Mesothelial cell of epicardium (in vitro differentiated cells): Measurements from ENCODE around the gene CALR3. TPM values are rescaled to one million over a fixed set of nuclear protein-coding genes. Genes with fewer than 3 reads are reported as not detected.
"Not testable (repeated sequence)": the region's sequence is repeated elsewhere in the genome, so short reads cannot be mapped to it uniquely, and the experiment has no call there.

Source experiments
- DNase-seq, 2 experiments: peaks; one replicate each; pipeline ENCODE4 v3.0.0; 2021; ENCODE audit warnings: low spot score in 2 of 2; ENCODE audit not compliant: unreplicated experiment in 2 of 2
- H3K27ac Mint-ChIP-seq: 2 replicates; pipeline ENCODE4 v1.8.0; 2021; ENCODE audit warnings: mixed read lengths
- H3K27me3 Mint-ChIP-seq: 2 replicates; pipeline ENCODE4 v1.8.0; 2021; ENCODE audit warnings: low read depth, mixed read lengths
- H3K36me3 Mint-ChIP-seq: 2 replicates; pipeline ENCODE4 v1.8.0; 2021; ENCODE audit warnings: mixed read lengths
- H3K4me1 Mint-ChIP-seq: 2 replicates; pipeline ENCODE4 v1.8.0; 2021; ENCODE audit warnings: mixed read lengths
- H3K4me3 Mint-ChIP-seq: 2 replicates; pipeline ENCODE4 v1.8.0; 2021; ENCODE audit warnings: mild to moderate bottlenecking, moderate library complexity, mixed read lengths
- H3K9me3 Mint-ChIP-seq: 2 replicates; pipeline ENCODE4 v1.8.0; 2021; ENCODE audit warnings: mixed read lengths
- total RNA-seq: library from RNA; stranded (reverse); gene quantifications from 3 replicates; pipeline ENCODE4 v1.2.1, GENCODE V29; 2021
- TF ChIP-seq, protein P1 (sequence below): fragments of 200-600 bp; sonication (generic); IDR thresholded peaks from one replicate; pipeline ENCODE4 v1.5.0; 2021; ENCODE audit warnings: antibody characterized with exemption; ENCODE audit not compliant: unreplicated experiment

CALR3 gene
- total RNA-seq, 1 donor from 2014 or later, result not detected

DNA sequence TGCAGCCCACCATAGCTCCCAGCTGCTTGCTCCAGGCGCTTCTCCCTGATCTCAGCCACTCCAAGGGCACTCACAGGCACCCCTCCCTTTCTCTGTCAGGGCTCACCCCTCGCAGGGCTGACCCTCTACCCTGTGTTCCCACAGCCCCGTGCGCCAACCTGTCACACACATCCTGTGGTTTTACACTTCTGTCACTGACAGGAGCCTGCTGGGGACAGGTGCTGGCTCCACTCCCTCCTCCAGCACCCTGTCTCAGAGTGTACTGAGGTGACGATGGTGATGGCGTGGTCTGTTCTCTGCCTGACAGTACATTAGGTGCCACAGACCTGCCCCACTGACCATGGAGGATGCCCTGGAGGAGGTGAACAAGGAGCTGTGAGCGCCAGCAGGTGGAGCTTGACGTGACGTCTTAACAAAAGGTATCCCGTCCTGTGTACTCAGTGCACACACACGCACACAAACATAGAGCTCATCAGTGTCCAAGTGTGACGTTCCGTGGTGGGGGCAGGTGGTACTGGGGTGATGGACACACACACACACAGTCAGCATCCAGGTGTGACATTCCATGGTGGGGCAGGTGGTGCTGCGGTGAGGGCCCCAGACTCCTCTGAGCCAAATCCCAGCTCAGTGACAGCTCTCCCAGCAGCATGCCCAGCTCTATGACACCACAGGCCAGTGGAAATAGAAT, 21.1 kb upstream of the CALR3 start:
- Mint-ChIP-seq H3K27me3 (no peaks in the 10 kb centered on the region), H3K36me3 (peaks cover 34% of the 10 kb centered on the region)

DNA sequence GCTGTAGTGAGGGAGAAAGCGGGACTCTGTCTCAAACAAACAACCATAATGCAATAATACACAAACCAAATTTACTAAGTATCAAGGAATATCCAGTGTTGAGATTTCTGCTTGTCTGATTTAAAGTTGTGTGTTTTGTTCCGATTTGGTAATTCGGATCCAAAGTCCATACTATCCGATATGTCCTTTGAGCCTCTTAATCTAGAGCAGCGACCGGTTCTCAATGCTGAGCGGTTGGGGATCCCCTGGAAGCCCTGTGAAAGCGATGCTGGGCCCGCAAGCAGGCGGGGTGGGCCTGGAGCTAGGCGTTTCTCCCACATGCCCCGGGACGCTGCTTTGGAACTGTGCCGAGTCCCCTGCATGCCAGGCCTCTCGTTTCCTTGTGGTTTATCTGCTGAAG, 20.4 kb upstream of the CALR3 start:
- no peaks in the 10 kb centered on the region for H3K27me3 Mint-ChIP-seq
- no peaks in the 10 kb centered on the region for H3K9me3 Mint-ChIP-seq
- H3K4me1 Mint-ChIP-seq, result no peaks in the 10 kb centered on the region
- H3K27ac Mint-ChIP-seq, result no peak overlapping the region
- TF ChIP-seq, protein P1, sequence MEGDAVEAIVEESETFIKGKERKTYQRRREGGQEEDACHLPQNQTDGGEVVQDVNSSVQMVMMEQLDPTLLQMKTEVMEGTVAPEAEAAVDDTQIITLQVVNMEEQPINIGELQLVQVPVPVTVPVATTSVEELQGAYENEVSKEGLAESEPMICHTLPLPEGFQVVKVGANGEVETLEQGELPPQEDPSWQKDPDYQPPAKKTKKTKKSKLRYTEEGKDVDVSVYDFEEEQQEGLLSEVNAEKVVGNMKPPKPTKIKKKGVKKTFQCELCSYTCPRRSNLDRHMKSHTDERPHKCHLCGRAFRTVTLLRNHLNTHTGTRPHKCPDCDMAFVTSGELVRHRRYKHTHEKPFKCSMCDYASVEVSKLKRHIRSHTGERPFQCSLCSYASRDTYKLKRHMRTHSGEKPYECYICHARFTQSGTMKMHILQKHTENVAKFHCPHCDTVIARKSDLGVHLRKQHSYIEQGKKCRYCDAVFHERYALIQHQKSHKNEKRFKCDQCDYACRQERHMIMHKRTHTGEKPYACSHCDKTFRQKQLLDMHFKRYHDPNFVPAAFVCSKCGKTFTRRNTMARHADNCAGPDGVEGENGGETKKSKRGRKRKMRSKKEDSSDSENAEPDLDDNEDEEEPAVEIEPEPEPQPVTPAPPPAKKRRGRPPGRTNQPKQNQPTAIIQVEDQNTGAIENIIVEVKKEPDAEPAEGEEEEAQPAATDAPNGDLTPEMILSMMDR, result no peak
- peaks cover 36% of the 10 kb centered on the region for H3K36me3 Mint-ChIP-seq
- no peak for DNase-seq
- no peak overlapping the region for H3K4me3 Mint-ChIP-seq

More for the DNA sequence above, 21.1 kb upstream of the CALR3 start:
- no peak overlapping the region for H3K27ac Mint-ChIP-seq
- TF ChIP-seq, protein P1, result no peak
- H3K4me3 Mint-ChIP-seq, result no peak overlapping the region
- no peaks in the 10 kb centered on the region for H3K9me3 Mint-ChIP-seq
- DNase-seq, result no peak
- no peaks in the 10 kb centered on the region for H3K4me1 Mint-ChIP-seq

DNA sequence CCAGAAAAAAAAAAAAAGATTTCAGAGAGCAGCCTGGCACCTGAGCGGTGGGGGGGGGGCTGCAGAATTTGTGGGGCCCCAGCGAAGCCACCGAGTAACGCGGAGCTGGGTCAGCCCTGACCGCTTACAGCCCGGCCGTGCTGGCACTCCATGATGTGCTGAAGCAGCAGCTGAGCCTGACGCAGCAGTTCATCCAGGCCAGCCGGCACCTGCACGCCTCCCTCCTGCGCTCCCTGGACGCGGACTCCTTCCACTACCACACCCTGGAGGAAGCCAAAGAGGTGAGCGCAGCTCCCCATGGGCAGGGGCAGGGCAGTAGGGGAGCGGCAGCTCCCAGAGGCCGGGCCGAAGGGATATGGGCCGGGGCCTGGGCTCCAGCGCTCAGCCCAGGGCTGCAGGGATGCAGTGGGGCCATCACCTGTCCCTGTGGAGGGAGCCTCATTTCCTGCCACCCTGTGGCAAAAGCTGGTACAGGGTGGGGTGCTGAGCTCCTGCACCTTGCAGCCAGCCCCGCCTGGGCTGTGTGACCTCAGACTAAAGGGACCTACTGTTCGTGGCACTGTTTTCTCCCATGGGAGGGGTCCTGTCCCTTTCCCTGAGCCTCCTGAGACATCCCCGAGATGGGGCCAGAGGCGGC, 18.5 kb upstream of the CALR3 start:
- TF ChIP-seq, protein P1, result no peak
- Mint-ChIP-seq H3K36me3 (peaks cover 25% of the 10 kb centered on the region), H3K4me1 (no peaks in the 10 kb centered on the region), H3K9me3 (no peaks in the 10 kb centered on the region), H3K4me3 (no peak overlapping the region), H3K27me3 (no peaks in the 10 kb centered on the region), H3K27ac (no peak overlapping the region)
- DNase-seq, result no peak

DNA sequence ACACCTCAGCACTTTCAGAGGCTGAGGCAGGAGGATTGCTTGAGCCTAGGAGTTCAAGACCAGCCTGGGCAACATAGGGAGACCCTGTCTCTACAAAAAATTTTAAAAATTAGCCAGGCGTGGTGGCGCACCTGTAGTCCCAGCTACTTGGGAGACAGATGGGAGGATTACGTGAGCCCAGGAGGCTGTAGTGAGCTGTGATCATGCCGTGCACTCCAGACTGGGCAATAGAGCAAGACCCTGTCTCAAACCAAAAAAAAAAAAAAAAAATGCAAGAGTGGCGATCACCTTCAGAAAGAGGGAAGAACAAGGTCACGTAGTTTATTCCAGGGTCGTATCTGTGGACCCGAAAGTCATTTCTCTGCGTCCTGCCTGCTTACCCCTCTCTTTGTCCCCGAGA, 16.6 kb upstream of the CALR3 start:
- H3K4me3 Mint-ChIP-seq, H3K27ac Mint-ChIP-seq, H3K4me1 Mint-ChIP-seq, H3K27me3 Mint-ChIP-seq, DNase-seq, H3K9me3 Mint-ChIP-seq: not testable (repeated sequence)
- H3K36me3 Mint-ChIP-seq, result peaks cover 13% of the 10 kb centered on the region

DNA sequence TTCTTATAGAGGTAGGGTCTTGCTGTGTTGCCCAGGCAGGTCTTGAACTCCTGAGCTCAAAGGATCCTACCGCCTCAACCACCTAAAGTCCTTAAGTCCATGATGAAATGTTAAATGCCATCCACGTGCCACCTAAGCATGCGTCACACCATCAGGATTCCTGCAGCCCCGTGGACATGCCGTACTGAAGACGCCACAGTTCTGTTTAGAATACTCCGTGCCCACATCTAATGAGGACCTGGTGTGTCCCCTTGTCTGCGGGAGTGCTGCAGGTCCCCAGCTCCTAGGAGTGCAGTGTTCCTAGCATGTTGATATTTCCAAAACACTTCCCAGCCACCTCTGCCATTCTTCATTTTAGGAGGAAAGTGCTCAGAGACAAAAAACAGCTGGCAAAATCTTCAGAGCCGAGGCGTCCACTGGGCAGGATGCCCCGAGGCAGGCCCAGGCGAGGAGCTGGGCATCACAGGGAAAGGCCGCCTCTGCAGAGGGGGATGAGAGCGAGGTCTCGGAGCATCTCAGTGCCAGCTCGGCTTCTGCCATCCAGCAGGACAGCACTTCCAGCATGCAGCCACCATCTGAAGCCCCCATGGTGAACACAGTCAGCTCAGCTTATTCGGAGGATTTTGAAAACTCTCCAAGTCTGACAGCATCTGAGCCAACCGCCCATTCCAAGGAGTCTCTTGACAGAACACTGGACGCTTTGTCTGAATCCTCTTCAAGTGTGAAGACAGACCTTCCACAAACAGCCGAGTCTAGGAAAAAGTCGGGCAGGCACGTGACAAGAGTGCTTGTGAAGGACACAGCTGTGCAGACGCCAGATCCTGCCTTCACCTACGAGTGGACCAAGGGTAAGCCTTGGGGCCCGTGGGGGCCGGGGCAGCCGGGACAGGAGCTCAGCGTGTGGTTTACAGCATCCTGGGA, 13.4 kb upstream of the CALR3 start:
- Mint-ChIP-seq H3K36me3 (peaks cover 14% of the 10 kb centered on the region), H3K9me3 (no peaks in the 10 kb centered on the region), H3K4me1 (no peaks in the 10 kb centered on the region), H3K27ac (no peak overlapping the region), H3K4me3 (no peak overlapping the region), H3K27me3 (no peaks in the 10 kb centered on the region)
- TF ChIP-seq, protein P1, result no peak
- no peak for DNase-seq
